K562 (cell line): ENCODE measurements around the gene ARHGAP28. TPM values are rescaled to one million over a fixed set of nuclear protein-coding genes. Genes with fewer than 3 reads are reported as not detected.
A peak's percentile ranks its signal among the peaks of the same experiment; 100 is the strongest.

ENCODE experiments used
- ATAC-seq: fragments of 200-7000 bp; cut with Tn5 transposase; 3 replicates; pipeline ENCODE4 v1.9.1; 2020; ENCODE audit warnings: moderate library complexity
- BruUV-seq: library from RNA; stranded (reverse); fragments of 400-500 nt; replicated peaks from 2 replicates; lab custom pipeline; 2021; lab: Mats Ljungman, UMichigan
- CTCF ChIA-PET: fragments of 300-600 bp; formaldehyde crosslinking; extraction: SDS; loops from one replicate; lab custom pipeline; 2021; ENCODE audit warnings: low intra/inter-chr PET ratio; lab: Yijun Ruan, JAX
- POLR2A ChIA-PET: fragments of 300-600, 350-650 bp; sonication (Branson Sonifier 250); formaldehyde crosslinking; extraction: SDS; loops from one replicate; lab custom pipeline; 2021; ENCODE audit warnings: antibody characterized with exemption, inconsistent platforms; lab: Yijun Ruan, JAX
- DNase-seq, 4 experiments: peaks; one replicate each; pipeline versions ENCODE4 v3.0.0 to v3.0.0-alpha.2; 2011 to 2018; ENCODE audit warnings: low spot score in 3 of 4, mixed read lengths in 3 of 4; ENCODE audit errors: extremely low read depth in 1 of 4
- FAIRE-seq: peaks from 2 replicates; lab custom pipeline; 2011; peaks lifted over from hg19 to GRCh38; lab: Jason Lieb, UNC
- H2AFZ ChIP-seq: 2 replicates; pipeline ENCODE4 v1.6.0; 2011; ENCODE audit warnings: low read depth, low read length, control low read depth, inconsistent platforms
- H3K27ac ChIP-seq: fragments of 200-600 bp; 3 replicates; pipeline ENCODE4 v1.8.0; 2011; ENCODE audit warnings: low read depth, mild to moderate bottlenecking, control low read depth, inconsistent platforms, low read length, moderate library complexity, mixed read lengths; ENCODE audit errors: extremely low read depth
- H3K27me3 ChIP-seq, 2 experiments: fragments of 300-600 bp in 1 of 2; 2 replicates in 1 of 2; 3 replicates in 1 of 2; pipeline versions ENCODE4 v1.6.0 to v1.8.0; 2011; ENCODE audit warnings: inconsistent platforms in 2 of 2, low read length in 2 of 2, mild to moderate bottlenecking in 1 of 2, mixed read lengths in 1 of 2, moderate library complexity in 1 of 2; ENCODE audit not compliant: control insufficient read depth in 2 of 2, insufficient read depth in 2 of 2
- H3K36me3 ChIP-seq: fragments of 300-600 bp; 3 replicates; pipeline ENCODE4 v1.8.0; 2011; ENCODE audit warnings: mild to moderate bottlenecking, low read length, inconsistent platforms; ENCODE audit not compliant: control insufficient read depth, insufficient read depth
- H3K4me1 ChIP-seq, 2 experiments: fragments of 200-600 bp in 1 of 2; replicated peaks in 1 of 2; 2 replicates in 1 of 2; 3 replicates in 1 of 2; pipeline versions ENCODE4 v1.5.1 to v1.8.0; 2011; ENCODE audit warnings: inconsistent platforms in 2 of 2, low read length in 2 of 2, mild to moderate bottlenecking in 1 of 2, mixed read lengths in 1 of 2, moderate library complexity in 1 of 2; ENCODE audit not compliant: control insufficient read depth in 2 of 2, insufficient read depth in 2 of 2
- H3K4me2 ChIP-seq: 2 replicates; pipeline ENCODE4 v1.6.1; 2011; ENCODE audit warnings: low read length, control low read depth, inconsistent platforms, mixed read lengths; ENCODE audit not compliant: insufficient read depth
- H3K4me3 ChIP-seq: fragments of 200-600 bp; sonication (generic), shearing (Covaris generic); 2 replicates; pipeline ENCODE4 v1.5.1; 2016; ENCODE audit warnings: control low read depth, inconsistent platforms
- H3K79me2 ChIP-seq: fragments of 200-600 bp; 3 replicates; pipeline ENCODE4 v1.8.0; 2011; ENCODE audit warnings: low read length, inconsistent platforms; ENCODE audit not compliant: control insufficient read depth, insufficient read depth
- H3K9ac ChIP-seq, 2 experiments: 2 replicates each; pipeline versions ENCODE4 v1.6.0 to v1.6.1; 2011; ENCODE audit warnings: low read depth in 2 of 2, low read length in 2 of 2, control low read depth in 1 of 2, inconsistent platforms in 1 of 2, mild to moderate bottlenecking in 1 of 2, mixed read lengths in 1 of 2; ENCODE audit not compliant: insufficient read depth in 1 of 2
- H3K9me1 ChIP-seq: one replicate; pipeline ENCODE4 v1.6.0; 2011; ENCODE audit warnings: inconsistent platforms, mild to moderate bottlenecking, low read length, moderate library complexity; ENCODE audit not compliant: control insufficient read depth, insufficient read depth
- H3K9me3 ChIP-seq: replicated peaks from 2 replicates; pipeline ENCODE4 v1.5.1; 2011; ENCODE audit warnings: low read depth, low read length, inconsistent platforms; ENCODE audit not compliant: control insufficient read depth, insufficient read depth
- H4K20me1 ChIP-seq: replicated peaks from 2 replicates; pipeline ENCODE4 v1.6.1; 2011; ENCODE audit warnings: low read length, inconsistent platforms, mixed read lengths; ENCODE audit not compliant: control insufficient read depth, insufficient read depth
- BRF1 ChIP-seq: IDR thresholded peaks from 3 replicates; pipeline ENCODE4 v1.6.1; 2011; ENCODE audit warnings: borderline replicate concordance, mild to moderate bottlenecking; ENCODE audit not compliant: insufficient read length; ENCODE audit errors: extremely low read depth
- CEBPB ChIP-seq: fragments of 450-650 bp; IDR thresholded peaks from 2 replicates; pipeline ENCODE4 v1.6.1; 2016; ENCODE audit warnings: missing genetic modification characterization, missing compliant biosample characterization
- CEBPG ChIP-seq, 3 experiments: fragments of 200-800 bp in 1 of 3; sonication (Bioruptor generic) in 1 of 3; sonication (generic) in 1 of 3; formaldehyde crosslinking in 1 of 3; IDR thresholded peaks in 2 of 3; conservative IDR thresholded peaks in 1 of 3; 2 replicates each; pipeline versions ENCODE4 v1.6.1 to v1.8.0; 2016 to 2022; ENCODE audit warnings: missing compliant biosample characterization in 2 of 3, missing genetic modification characterization in 2 of 3, mild to moderate bottlenecking in 1 of 3, missing genetic modification reagents in 1 of 3
- FOXA1 ChIP-seq: fragments of 450-650 bp; IDR thresholded peaks from 2 replicates; pipeline ENCODE4 v1.6.1; 2016; ENCODE audit warnings: mild to moderate bottlenecking, borderline replicate concordance
- HDAC2 ChIP-seq: fragments of 450-650 bp; IDR thresholded peaks from 2 replicates; pipeline ENCODE4 v1.6.1; 2016; ENCODE audit warnings: mild to moderate bottlenecking
- HEY1 ChIP-seq: fragments of 250-450 bp; sonication (Bioruptor Pico); IDR thresholded peaks from 2 replicates; pipeline ENCODE4 v1.5.0; 2020; ENCODE audit warnings: mild to moderate bottlenecking, moderate library complexity, borderline replicate concordance
- NCOA6 ChIP-seq: fragments of 450-650 bp; IDR thresholded peaks from 2 replicates; pipeline ENCODE4 v1.6.1; 2017; ENCODE audit warnings: mild to moderate bottlenecking
- RBM14 ChIP-seq: fragments of 200-400 bp; formaldehyde crosslinking; IDR thresholded peaks from 2 replicates; pipeline ENCODE4 v1.6.1; 2018; ENCODE audit warnings: low read depth, mild to moderate bottlenecking, low read length, moderate library complexity, borderline replicate concordance; ENCODE audit not compliant: insufficient read depth
- SIX5 ChIP-seq, 2 experiments: IDR thresholded peaks; 2 replicates each; pipeline ENCODE4 v1.6.1; 2011; ENCODE audit warnings: low read length in 2 of 2, borderline replicate concordance in 1 of 2, low read depth in 1 of 2, mild to moderate bottlenecking in 1 of 2, moderate library complexity in 1 of 2; ENCODE audit not compliant: insufficient read depth in 1 of 2
- SOX6 ChIP-seq: fragments of 450-650 bp; IDR thresholded peaks from 2 replicates; pipeline ENCODE4 v1.6.1; 2014; ENCODE audit warnings: mild to moderate bottlenecking
- STAT5B ChIP-seq: fragments of 250-450 bp; sonication (Bioruptor Pico); IDR thresholded peaks from 2 replicates; pipeline ENCODE4 v1.8.0; 2021; ENCODE audit warnings: mild to moderate bottlenecking, inconsistent platforms
- ZKSCAN3 ChIP-seq: fragments of 250-450 bp; sonication (Bioruptor Pico); IDR thresholded peaks from 2 replicates; pipeline ENCODE4 v1.4.0; 2020
- ZNF175 ChIP-seq: fragments of 200-800 bp; sonication (Bioruptor generic); IDR thresholded peaks from 2 replicates; pipeline ENCODE4 v1.6.1; 2016; ENCODE audit warnings: low read depth, mild to moderate bottlenecking, missing genetic modification characterization, missing compliant biosample characterization
- ZNF3 ChIP-seq: fragments of 250-450 bp; sonication (Bioruptor Pico); IDR thresholded peaks from 2 replicates; pipeline ENCODE4 v1.5.0; 2021; ENCODE audit warnings: mild to moderate bottlenecking, moderate library complexity
- ZNF57 ChIP-seq: fragments of 450-650 bp; formaldehyde crosslinking; IDR thresholded peaks from 2 replicates; pipeline ENCODE4 v1.4.0; 2020; ENCODE audit warnings: mild to moderate bottlenecking, moderate library complexity
- WGBS: fragments of 100-300 bp; shearing (Covaris generic); methylation state at CpG from one replicate; pipeline ENCODE4 v1.1.6; 2016; ENCODE audit warnings: low coverage, mixed read lengths; ENCODE audit not compliant: insufficient coverage; ENCODE audit errors: missing lambda C conversion rate; 5-methylcytosine and 5-hydroxymethylcytosine counted together
- in situ Hi-C: fragments of 300-500 bp; cut with MboI; formaldehyde crosslinking; loops from 4 replicates; pipeline ENCODE4 v1.15.0; 2018; ENCODE audit warnings: inconsistent platforms, mixed read lengths
- intact Hi-C: fragments of 100-400 bp; cut with micrococcal nuclease; formaldehyde crosslinking; loops from 2 replicates; pipeline ENCODE4 v1.14.2; 2022
- polyA plus RNA-seq, 8 experiments: library from polyadenylated mRNA; depleted of rRNA in 4 of 8; stranded (reverse) in 5 of 8; unstranded in 3 of 8; fragments of >200 nt; fragmentation: Nextera tagmentation in 2 of 8; fragmentation: Illumina TruSeq in 1 of 8; extraction: Ambion mirVana in 2 of 8; extraction: Trizol in 1 of 8; gene quantifications; 2 replicates each; pipeline versions ENCODE4 v1.2.1 to v1.2.3, GENCODE V29; 2011 to 2014; ENCODE audit warnings: inconsistent platforms in 1 of 8, missing spikeins in 1 of 8
- total RNA-seq, 7 experiments: library from RNA; depleted of rRNA in 6 of 7; stranded (reverse); fragments of >200 nt in 6 of 7; fragmentation: Illumina TruSeq in 2 of 7; extraction: Trizol in 2 of 7; gene quantifications; 2 replicates each; pipeline versions ENCODE4 v1.2.1 to v1.2.3, GENCODE V29; 2011 to 2021; ENCODE audit warnings: low replicate concordance in 1 of 7
- TF ChIP-seq, protein P1 (sequence below), 2 experiments: fragments of 450-650 bp in 1 of 2; sonication (generic) in 1 of 2; formaldehyde crosslinking; conservative IDR thresholded peaks; 2 replicates each; pipeline versions ENCODE4 v1.4.0 to v1.8.1; 2020 to 2022; ENCODE audit warnings: mild to moderate bottlenecking in 1 of 2, missing genetic modification reagents in 1 of 2

ARHGAP28 gene
- total and polyA plus RNA-seq, 9 of the 15 experiments (the other 6 are each of a cell fraction or from before 2014, with no cell fraction given): 0.93 to 5.9 (median 5.0) TPM

DNA sequence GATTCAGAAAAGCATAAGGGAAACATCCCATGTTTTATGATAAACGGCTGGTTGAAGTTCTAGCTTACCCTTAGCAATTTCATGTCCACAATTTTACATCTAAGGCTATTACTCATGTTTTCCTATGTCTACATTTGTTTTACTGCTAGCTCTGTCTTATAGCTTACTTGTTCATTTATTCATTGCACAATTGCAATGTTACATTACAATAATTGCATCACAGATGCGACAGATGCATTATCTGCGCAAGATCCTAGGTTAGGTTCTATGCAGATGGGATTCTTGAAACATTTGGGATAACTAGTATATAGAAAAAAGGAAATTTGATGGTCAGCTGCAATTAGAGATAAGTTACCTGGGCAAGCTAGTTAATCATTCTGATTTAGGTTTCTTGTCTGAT is 108.4 kb downstream of the ARHGAP28 start:
- BruUV-seq: no TSS peak

DNA sequence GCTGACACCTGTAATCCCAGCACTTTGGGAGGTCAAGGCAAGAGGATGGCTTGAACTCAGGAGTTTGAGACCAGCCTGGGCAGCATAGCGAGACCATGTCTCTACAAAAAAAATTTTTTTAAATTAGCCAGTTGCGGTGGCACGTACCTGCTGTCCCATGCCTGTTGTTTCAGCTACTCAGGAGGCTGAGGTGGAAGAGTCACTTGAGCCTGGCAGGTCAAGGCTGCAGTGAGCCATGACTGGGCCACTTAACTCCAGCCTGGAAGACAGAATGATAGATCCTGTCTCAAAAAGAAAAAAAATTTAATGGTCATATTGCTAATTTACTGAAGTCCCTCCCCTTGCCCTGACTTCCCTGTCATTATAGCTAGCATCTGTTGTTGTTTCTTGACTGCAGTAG is 112.6 kb downstream of the ARHGAP28 start:
- ATAC-seq (no peak), FAIRE-seq (no peak), DNase-seq (no peak)
- 0% methylated on average over 3 of the region's 3 CpGs for WGBS
- H3K4me3 ChIP-seq: no peak overlapping the region
- no peak overlapping the region for H3K4me2 ChIP-seq
- H3K27ac ChIP-seq: no peak overlapping the region
- no peaks in the 10 kb centered on the region for H3K36me3 ChIP-seq
- BruUV-seq: no TSS peak
- H3K4me1 ChIP-seq: no peaks in the 10 kb centered on the region
- no peak overlapping the region for H3K9ac ChIP-seq
- intact Hi-C loops (no loop called here), in situ Hi-C loops (no loop called here)
- no peaks in the 10 kb centered on the region; a peak in 1 of 5 replicates for H3K27me3 ChIP-seq
- POLR2A ChIA-PET: no interaction called here
- no peaks in the 10 kb centered on the region for H3K79me2 ChIP-seq
- H3K9me3 ChIP-seq: no peaks in the 10 kb centered on the region
- H3K9me1 ChIP-seq: no peaks in the 10 kb centered on the region
- H2AFZ ChIP-seq: no peak overlapping the region
- TF ChIP-seq STAT5B (CRISPR knock-in tag) (no peak), ZNF57 (CRISPR knock-in tag) (no peak), NCOA6 (no peak), RBM14 (no peak), SIX5 (IDR thresholded peaks at IDR 0.05; ENCODE audit: borderline replicate concordance in 1 of 2, insufficient read depth in 1 of 2, low read depth in 1 of 2, low read length in 2 of 2) (no peak), ZNF3 (CRISPR knock-in tag) (no peak), ZKSCAN3 (CRISPR knock-in tag) (no peak), SOX6 (no peak), FOXA1 (no peak), ZNF175 (CRISPR knock-in tag) (no peak), HEY1 (CRISPR knock-in tag) (no peak), BRF1 (no peak)
- TF ChIP-seq, protein P1, sequence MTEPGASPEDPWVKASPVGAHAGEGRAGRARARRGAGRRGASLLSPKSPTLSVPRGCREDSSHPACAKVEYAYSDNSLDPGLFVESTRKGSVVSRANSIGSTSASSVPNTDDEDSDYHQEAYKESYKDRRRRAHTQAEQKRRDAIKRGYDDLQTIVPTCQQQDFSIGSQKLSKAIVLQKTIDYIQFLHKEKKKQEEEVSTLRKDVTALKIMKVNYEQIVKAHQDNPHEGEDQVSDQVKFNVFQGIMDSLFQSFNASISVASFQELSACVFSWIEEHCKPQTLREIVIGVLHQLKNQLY (CRISPR knock-in tag; conservative IDR thresholded peaks at IDR 0.05): no peak
- CTCF ChIA-PET: no interaction called here
- no peaks in the 10 kb centered on the region for H4K20me1 ChIP-seq

More for the DNA sequence above, 108.4 kb downstream of the ARHGAP28 start:
- H3K9me1 ChIP-seq: no peaks in the 10 kb centered on the region
- DNase-seq: no peak
- POLR2A ChIA-PET: interaction anchor here (1.5 kb wide), 1 partner anchor 30 kb away, joined by 3 read pairs; no protein-coding TSS in a partner anchor
- no peaks in the 10 kb centered on the region for H4K20me1 ChIP-seq
- H3K27me3 ChIP-seq: no peaks in the 10 kb centered on the region; a peak in 1 of 5 replicates
- no peaks in the 10 kb centered on the region for H3K36me3 ChIP-seq
- TF ChIP-seq HDAC2 (no peak), CEBPB (tag) (peak; percentile 65), CEBPG (CRISPR knock-in tag; IDR thresholded peaks at IDR 0.05) (no peak), CEBPG (tag; conservative IDR thresholded peaks at IDR 0.05 in 1 of 2, IDR thresholded peaks at IDR 0.05 in 1 of 2) (0 out of 4 replicates have a peak, but pooled peaks have one; percentile 18 to 23)
- TF ChIP-seq, all 486 proteins: peak for 2
- no peak for FAIRE-seq
- Histone ChIP-seq H3K9ac (no peak overlapping the region), H3K27ac (no peak overlapping the region), H3K4me2 (no peak overlapping the region), H2AFZ (no peak overlapping the region), H3K79me2 (no peaks in the 10 kb centered on the region), H3K9me3 (no peaks in the 10 kb centered on the region), H3K4me1 (peaks cover 0 to 10% of the 10 kb centered on the region in 2 experiments; a peak in 2 of 5 replicates), H3K4me3 (no peak overlapping the region)
- no peak for ATAC-seq
- intact Hi-C loops (no loop called here), in situ Hi-C loops (no loop called here)
- CTCF ChIA-PET: no interaction called here
- WGBS: 36% methylated on average over 3 of the region's 3 CpGs
